ENCODE data around the gene ZBTB17.

DNA sequence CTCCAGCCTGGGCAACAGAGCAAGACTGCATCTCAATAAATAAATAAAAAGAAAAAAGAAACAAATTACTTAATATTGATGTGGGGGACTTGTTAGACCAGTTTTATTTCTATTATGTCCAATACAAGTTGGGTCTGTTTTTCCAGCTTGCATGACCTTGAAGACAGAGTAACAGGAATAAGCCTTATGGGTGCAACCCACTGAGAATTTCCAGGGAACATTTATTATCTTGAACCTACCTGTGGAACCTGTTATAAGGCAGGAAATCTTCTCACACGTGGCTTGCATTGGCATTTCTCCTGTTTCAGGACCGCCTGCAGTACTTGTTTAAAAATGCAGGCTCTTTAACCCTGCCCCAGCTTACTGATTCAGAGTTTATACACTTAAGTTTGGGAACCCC lies 64.0 kb downstream of the ZBTB17 start:
- TF ChIP-seq, protein P1, sequence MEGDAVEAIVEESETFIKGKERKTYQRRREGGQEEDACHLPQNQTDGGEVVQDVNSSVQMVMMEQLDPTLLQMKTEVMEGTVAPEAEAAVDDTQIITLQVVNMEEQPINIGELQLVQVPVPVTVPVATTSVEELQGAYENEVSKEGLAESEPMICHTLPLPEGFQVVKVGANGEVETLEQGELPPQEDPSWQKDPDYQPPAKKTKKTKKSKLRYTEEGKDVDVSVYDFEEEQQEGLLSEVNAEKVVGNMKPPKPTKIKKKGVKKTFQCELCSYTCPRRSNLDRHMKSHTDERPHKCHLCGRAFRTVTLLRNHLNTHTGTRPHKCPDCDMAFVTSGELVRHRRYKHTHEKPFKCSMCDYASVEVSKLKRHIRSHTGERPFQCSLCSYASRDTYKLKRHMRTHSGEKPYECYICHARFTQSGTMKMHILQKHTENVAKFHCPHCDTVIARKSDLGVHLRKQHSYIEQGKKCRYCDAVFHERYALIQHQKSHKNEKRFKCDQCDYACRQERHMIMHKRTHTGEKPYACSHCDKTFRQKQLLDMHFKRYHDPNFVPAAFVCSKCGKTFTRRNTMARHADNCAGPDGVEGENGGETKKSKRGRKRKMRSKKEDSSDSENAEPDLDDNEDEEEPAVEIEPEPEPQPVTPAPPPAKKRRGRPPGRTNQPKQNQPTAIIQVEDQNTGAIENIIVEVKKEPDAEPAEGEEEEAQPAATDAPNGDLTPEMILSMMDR (IDR thresholded peaks at IDR 0.05) = no peak
- TF ChIP-seq POLR2AphosphoS5 (IDR thresholded peaks at IDR 0.05) = peak; percentile 36

Data from prostate gland (tissue), 2 donors.